22Rv1 (cell line): ENCODE data around the gene SPEF2.

Source experiments
- CTCF ChIP-seq: fragments of 450-650 bp; IDR thresholded peaks from 2 replicates; pipeline ENCODE4 v1.5.1; 2017; ENCODE audit warnings: mild to moderate bottlenecking
- ZFX ChIP-seq: fragments of 450-650 bp; IDR thresholded peaks from 2 replicates; pipeline ENCODE4 v1.6.1; 2017; ENCODE audit warnings: antibody characterized with exemption, borderline replicate concordance

- no peak for TF ChIP-seq CTCF
- no peak for TF ChIP-seq ZFX
These were observed 237.5 kb downstream of the SPEF2 start for GRCh38 chr5:35855187-35855586.
